ENCODE data around the gene EGFL8.

- TF ChIP-seq U2AF1 (optimal IDR thresholded peaks at IDR 0.05; ENCODE audit: low read depth, low read length) (no peak), STAG1 (CRISPR knock-in tag; IDR thresholded peaks at IDR 0.05; ENCODE audit: borderline replicate concordance) (no peak), MEF2A (IDR thresholded peaks at IDR 0.05; ENCODE audit: control insufficient read depth, low read depth, low read length) (no peak), NRF1 (conservative IDR thresholded peaks at IDR 0.05 in 1 of 2, IDR thresholded peaks at IDR 0.05 in 1 of 2) (no peak), POLR2AphosphoS5 (IDR thresholded peaks at IDR 0.05; ENCODE audit: control insufficient read depth, insufficient read depth, low read depth, low read length) (no peak), NR2C1 (IDR thresholded peaks at IDR 0.05) (no peak), NR2C1 (tag; IDR thresholded peaks at IDR 0.05) (no peak), SP1 (CRISPR knock-in tag; IDR thresholded peaks at IDR 0.05) (no peak), ZNF121 (CRISPR knock-in tag; conservative IDR thresholded peaks at IDR 0.05) (no peak), BHLHE40 (IDR thresholded peaks at IDR 0.05; ENCODE audit: low read length) (no peak), SRSF3 (IDR thresholded peaks at IDR 0.05; ENCODE audit: insufficient read depth, low read length) (no peak), HDAC1 (IDR thresholded peaks at IDR 0.05) (no peak)
- TF ChIP-seq, protein P1, sequence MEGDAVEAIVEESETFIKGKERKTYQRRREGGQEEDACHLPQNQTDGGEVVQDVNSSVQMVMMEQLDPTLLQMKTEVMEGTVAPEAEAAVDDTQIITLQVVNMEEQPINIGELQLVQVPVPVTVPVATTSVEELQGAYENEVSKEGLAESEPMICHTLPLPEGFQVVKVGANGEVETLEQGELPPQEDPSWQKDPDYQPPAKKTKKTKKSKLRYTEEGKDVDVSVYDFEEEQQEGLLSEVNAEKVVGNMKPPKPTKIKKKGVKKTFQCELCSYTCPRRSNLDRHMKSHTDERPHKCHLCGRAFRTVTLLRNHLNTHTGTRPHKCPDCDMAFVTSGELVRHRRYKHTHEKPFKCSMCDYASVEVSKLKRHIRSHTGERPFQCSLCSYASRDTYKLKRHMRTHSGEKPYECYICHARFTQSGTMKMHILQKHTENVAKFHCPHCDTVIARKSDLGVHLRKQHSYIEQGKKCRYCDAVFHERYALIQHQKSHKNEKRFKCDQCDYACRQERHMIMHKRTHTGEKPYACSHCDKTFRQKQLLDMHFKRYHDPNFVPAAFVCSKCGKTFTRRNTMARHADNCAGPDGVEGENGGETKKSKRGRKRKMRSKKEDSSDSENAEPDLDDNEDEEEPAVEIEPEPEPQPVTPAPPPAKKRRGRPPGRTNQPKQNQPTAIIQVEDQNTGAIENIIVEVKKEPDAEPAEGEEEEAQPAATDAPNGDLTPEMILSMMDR (IDR thresholded peaks at IDR 0.05 in 2 of 3, conservative IDR thresholded peaks at IDR 0.05 in 1 of 3; ENCODE audit: insufficient read depth in 2 of 3, low read depth in 1 of 3, low read length in 3 of 3): no peak
Measured at GRCh38 chr6:32149932-32150870, 14.2 kb upstream of the EGFL8 start.

All from K562 (cell line).